ENCODE measurements around the gene NHEJ1.

Gene NHEJ1

DNA sequence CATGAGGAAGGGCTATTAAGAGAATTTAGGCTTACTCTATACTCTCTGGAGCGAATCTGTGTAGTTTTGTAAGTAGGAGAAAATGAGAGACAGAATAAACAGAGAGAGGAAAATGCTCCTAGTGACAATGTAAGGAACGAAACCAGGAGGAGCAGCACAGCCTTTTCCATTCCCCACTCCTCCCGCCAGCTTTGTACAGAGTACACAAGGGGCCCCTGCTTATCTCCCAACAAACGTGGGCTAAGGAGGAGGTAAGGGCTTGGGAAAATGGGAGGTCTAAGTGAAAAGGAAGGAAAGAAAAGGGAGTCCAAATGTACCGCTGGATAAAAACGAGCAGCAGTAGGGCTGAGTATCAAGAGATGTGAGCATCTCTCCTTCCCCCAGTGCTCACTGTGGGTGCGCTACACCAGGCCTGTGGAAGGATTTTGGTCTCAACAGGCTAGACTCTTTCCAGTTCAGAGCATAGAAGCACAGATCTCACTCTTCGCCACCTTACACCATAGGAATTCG is 87.8 kb downstream of the NHEJ1 start:
- Histone ChIP-seq H3K27ac (ENCODE audit: low read length) (no peak overlapping the region), H3K36me3 (replicated peaks; ENCODE audit: insufficient read depth, low read length) (no peaks in the 10 kb centered on the region; the same call in 1 of the 2 replicates), H3K79me2 (ENCODE audit: low read length) (no peaks in the 10 kb centered on the region)

DNA sequence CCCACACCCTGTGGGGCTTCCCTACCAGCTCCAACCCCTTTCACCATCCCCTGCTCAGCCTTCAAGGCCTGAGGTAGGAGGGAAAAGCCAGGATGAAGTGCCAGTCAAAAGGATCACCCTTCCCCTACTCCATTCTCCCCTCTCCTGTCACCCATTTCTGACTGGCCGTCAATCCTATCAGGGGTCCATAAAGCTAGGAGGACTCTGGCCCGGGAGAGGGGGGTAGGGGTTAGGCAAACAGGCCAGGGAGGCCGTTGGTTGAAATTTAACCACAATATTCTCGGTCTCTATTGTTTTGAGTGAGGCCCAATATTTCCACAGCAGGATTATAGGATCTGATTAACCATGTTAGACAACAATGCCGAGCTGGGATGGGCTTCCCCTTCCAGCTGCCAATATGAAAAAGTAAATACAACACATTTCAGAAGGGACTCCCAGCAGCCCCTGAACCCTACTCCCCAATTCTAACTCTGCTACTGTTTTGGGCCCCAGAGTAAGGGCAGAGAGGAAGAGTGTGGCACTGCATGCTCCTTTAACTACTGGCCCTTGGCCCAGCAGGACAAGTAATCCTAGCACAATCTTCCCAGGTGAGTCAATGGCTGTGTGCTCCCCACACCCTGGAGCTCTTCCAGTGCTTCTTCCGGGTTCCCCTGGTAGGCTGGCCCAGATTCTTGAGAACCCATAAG is 89.3 kb downstream of the NHEJ1 start:
- Histone ChIP-seq H4K20me1 (ENCODE audit: insufficient read depth, low read length) (no peaks in the 10 kb centered on the region), H3K4me2 (ENCODE audit: low read depth, low read length) (no peak overlapping the region), H3K9me3 (replicated peaks; ENCODE audit: insufficient read depth, low read length) (no peaks in the 10 kb centered on the region), H3K4me3 (ENCODE audit: low read length) (no peak overlapping the region), H3K27ac (ENCODE audit: low read length) (no peak overlapping the region), H3F3A (ENCODE audit: insufficient read depth, low read length) (no peaks in the 10 kb centered on the region), H3K4me1 (ENCODE audit: low read length) (no peaks in the 10 kb centered on the region), H3K27me3 (replicated peaks; ENCODE audit: insufficient read depth, low read length) (no peaks in the 10 kb centered on the region), H3K79me2 (ENCODE audit: low read length) (no peaks in the 10 kb centered on the region), H3K9ac (ENCODE audit: low read length) (no peak overlapping the region), H2AFZ (ENCODE audit: low read length) (no peak overlapping the region), H3K36me3 (replicated peaks; ENCODE audit: insufficient read depth, low read length) (no peaks in the 10 kb centered on the region), H3K9me2 (replicated peaks; ENCODE audit: insufficient read depth, low read length) (no peaks in the 10 kb centered on the region)
- TF ChIP-seq, protein P1, sequence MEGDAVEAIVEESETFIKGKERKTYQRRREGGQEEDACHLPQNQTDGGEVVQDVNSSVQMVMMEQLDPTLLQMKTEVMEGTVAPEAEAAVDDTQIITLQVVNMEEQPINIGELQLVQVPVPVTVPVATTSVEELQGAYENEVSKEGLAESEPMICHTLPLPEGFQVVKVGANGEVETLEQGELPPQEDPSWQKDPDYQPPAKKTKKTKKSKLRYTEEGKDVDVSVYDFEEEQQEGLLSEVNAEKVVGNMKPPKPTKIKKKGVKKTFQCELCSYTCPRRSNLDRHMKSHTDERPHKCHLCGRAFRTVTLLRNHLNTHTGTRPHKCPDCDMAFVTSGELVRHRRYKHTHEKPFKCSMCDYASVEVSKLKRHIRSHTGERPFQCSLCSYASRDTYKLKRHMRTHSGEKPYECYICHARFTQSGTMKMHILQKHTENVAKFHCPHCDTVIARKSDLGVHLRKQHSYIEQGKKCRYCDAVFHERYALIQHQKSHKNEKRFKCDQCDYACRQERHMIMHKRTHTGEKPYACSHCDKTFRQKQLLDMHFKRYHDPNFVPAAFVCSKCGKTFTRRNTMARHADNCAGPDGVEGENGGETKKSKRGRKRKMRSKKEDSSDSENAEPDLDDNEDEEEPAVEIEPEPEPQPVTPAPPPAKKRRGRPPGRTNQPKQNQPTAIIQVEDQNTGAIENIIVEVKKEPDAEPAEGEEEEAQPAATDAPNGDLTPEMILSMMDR (IDR thresholded peaks at IDR 0.05; ENCODE audit: low read length): no peak
- TF ChIP-seq EZH2 (optimal IDR thresholded peaks at IDR 0.05; ENCODE audit: low read depth, low read length): no peak
- no peak for TF ChIP-seq EZH2phosphoT487 (IDR thresholded peaks at IDR 0.05; ENCODE audit: low read length)
- DNase-seq: no peak

More for the DNA sequence above, 87.8 kb downstream of the NHEJ1 start:
- no peak for TF ChIP-seq EZH2phosphoT487 (IDR thresholded peaks at IDR 0.05; ENCODE audit: low read length)
- no peak for TF ChIP-seq EZH2 (optimal IDR thresholded peaks at IDR 0.05; ENCODE audit: low read depth, low read length)
- Histone ChIP-seq H3K27me3 (replicated peaks; ENCODE audit: insufficient read depth, low read length) (no peaks in the 10 kb centered on the region), H3K9ac (ENCODE audit: low read length) (no peak overlapping the region), H3F3A (ENCODE audit: insufficient read depth, low read length) (no peaks in the 10 kb centered on the region), H3K4me2 (ENCODE audit: low read depth, low read length) (no peak overlapping the region), H2AFZ (ENCODE audit: low read length) (no peak overlapping the region), H3K4me1 (ENCODE audit: low read length) (no peaks in the 10 kb centered on the region), H4K20me1 (ENCODE audit: insufficient read depth, low read length) (no peaks in the 10 kb centered on the region), H3K9me3 (replicated peaks; ENCODE audit: insufficient read depth, low read length) (no peaks in the 10 kb centered on the region), H3K9me2 (replicated peaks; ENCODE audit: insufficient read depth, low read length) (no peaks in the 10 kb centered on the region), H3K4me3 (ENCODE audit: low read length) (no peak overlapping the region)
- no peak for DNase-seq

DNA sequence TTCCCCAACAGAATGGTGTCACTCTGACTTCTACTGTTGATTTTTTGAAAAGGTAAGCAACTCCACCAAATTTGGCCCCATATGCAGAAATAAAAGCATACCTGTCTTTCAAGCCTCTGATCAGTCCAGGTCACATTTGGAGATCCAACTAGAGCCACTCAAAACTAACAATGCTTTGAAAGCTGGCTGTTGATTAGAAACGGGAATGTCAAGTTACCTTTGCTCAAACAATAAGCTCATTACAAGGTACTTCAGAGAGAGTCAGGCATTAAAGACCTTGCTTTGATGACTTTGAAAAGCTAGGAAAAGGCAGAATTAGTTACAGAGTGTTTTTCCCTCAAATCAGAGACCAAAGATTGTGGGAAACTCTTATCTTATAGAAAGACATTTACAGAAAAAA is 95.1 kb downstream of the NHEJ1 start:
- Histone ChIP-seq H3K4me1 (ENCODE audit: low read length) (no peaks in the 10 kb centered on the region), H4K20me1 (ENCODE audit: insufficient read depth, low read length) (no peaks in the 10 kb centered on the region), H3K36me3 (replicated peaks; ENCODE audit: insufficient read depth, low read length) (no peaks in the 10 kb centered on the region), H3K9me2 (replicated peaks; ENCODE audit: insufficient read depth, low read length) (no peaks in the 10 kb centered on the region), H3K27ac (ENCODE audit: low read length) (no peak overlapping the region), H3F3A (ENCODE audit: insufficient read depth, low read length) (no peaks in the 10 kb centered on the region), H3K9ac (ENCODE audit: low read length) (no peak overlapping the region), H2AFZ (ENCODE audit: low read length) (no peak overlapping the region), H3K9me3 (replicated peaks; ENCODE audit: insufficient read depth, low read length) (no peaks in the 10 kb centered on the region), H3K4me3 (ENCODE audit: low read length) (no peak overlapping the region), H3K27me3 (replicated peaks; ENCODE audit: insufficient read depth, low read length) (peaks cover 16% of the 10 kb centered on the region; the same call in 1 of the 2 replicates), H3K4me2 (ENCODE audit: low read depth, low read length) (no peak overlapping the region), H3K79me2 (ENCODE audit: low read length) (no peaks in the 10 kb centered on the region)
- TF ChIP-seq EZH2 (optimal IDR thresholded peaks at IDR 0.05; ENCODE audit: low read depth, low read length): no peak
- TF ChIP-seq, protein P1 (IDR thresholded peaks at IDR 0.05; ENCODE audit: low read length): no peak
- TF ChIP-seq EZH2phosphoT487 (IDR thresholded peaks at IDR 0.05; ENCODE audit: low read length): no peak
- DNase-seq: no peak

DNA sequence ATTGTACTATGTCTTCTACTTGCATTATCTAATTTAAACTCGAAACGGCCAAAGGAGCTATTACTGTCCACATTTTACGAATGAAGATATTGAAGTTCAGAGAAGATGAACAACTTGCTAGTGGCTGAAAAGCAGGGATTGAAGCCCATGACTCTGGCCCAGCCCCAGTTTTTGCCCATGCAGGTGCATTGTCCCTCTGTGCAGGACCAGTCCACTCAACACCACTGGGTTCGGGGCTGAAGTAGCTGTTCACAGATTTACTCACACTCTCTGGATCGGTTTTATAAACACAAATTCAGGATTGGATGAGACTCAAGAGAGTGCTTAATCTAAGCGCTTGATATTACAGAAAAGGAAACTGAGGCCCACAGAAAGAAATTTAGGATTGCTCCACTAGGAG is 98.5 kb downstream of the NHEJ1 start:
- Histone ChIP-seq H3K9me2 (replicated peaks; ENCODE audit: insufficient read depth, low read length) (no peaks in the 10 kb centered on the region), H3K9ac (ENCODE audit: low read length) (no peak overlapping the region), H3K36me3 (replicated peaks; ENCODE audit: insufficient read depth, low read length) (no peaks in the 10 kb centered on the region), H3K9me3 (replicated peaks; ENCODE audit: insufficient read depth, low read length) (no peaks in the 10 kb centered on the region), H3K79me2 (ENCODE audit: low read length) (no peaks in the 10 kb centered on the region), H3K27ac (ENCODE audit: low read length) (no peak overlapping the region), H3K27me3 (replicated peaks; ENCODE audit: insufficient read depth, low read length) (peaks cover 43% of the 10 kb centered on the region), H4K20me1 (ENCODE audit: insufficient read depth, low read length) (no peaks in the 10 kb centered on the region), H3K4me2 (ENCODE audit: low read depth, low read length) (no peak overlapping the region), H3F3A (ENCODE audit: insufficient read depth, low read length) (no peaks in the 10 kb centered on the region), H2AFZ (ENCODE audit: low read length) (no peak overlapping the region), H3K4me1 (ENCODE audit: low read length) (no peaks in the 10 kb centered on the region), H3K4me3 (ENCODE audit: low read length) (no peak overlapping the region)
- TF ChIP-seq EZH2phosphoT487 (IDR thresholded peaks at IDR 0.05; ENCODE audit: low read length): no peak
- no peak for TF ChIP-seq EZH2 (optimal IDR thresholded peaks at IDR 0.05; ENCODE audit: low read depth, low read length)
- TF ChIP-seq, protein P1 (IDR thresholded peaks at IDR 0.05; ENCODE audit: low read length): no peak
- DNase-seq: no peak
